Activated CD4-positive, alpha-beta T cell treated with anti-CD3 and anti-CD28 coated beads, Interleukin-2, amount 10 ng/mL, durations not matched to agents 7 days and 5 days (primary cell): ENCODE data around the gene CRABP2. TPM values are rescaled to one million over a fixed set of nuclear protein-coding genes. Genes with fewer than 3 reads are reported as not detected.

Source experiments
- CTCF ChIA-PET: fragments of 350-600 bp; sonication (Branson Sonifier 250); formaldehyde crosslinking; loops from one replicate; lab custom pipeline; 2021; ENCODE audit warnings: antibody characterized with exemption; lab: Charles Lee
- POLR2A ChIA-PET: fragments of 350-600 bp; sonication (Branson Sonifier 250); formaldehyde crosslinking; loops from one replicate; lab custom pipeline; 2021; ENCODE audit warnings: antibody characterized with exemption; lab: Charles Lee
- DNase-seq: peaks from one replicate; pipeline ENCODE4 v3.0.0-alpha.2; 2020
- H3K27ac Mint-ChIP-seq: one replicate; pipeline ENCODE4 v1.8.0; 2021; ENCODE audit warnings: mild to moderate bottlenecking, moderate library complexity, mixed read lengths
- H3K27me3 Mint-ChIP-seq: one replicate; pipeline ENCODE4 v1.8.0; 2021; ENCODE audit warnings: mixed read lengths
- H3K36me3 Mint-ChIP-seq: one replicate; pipeline ENCODE4 v1.8.0; 2021; ENCODE audit warnings: low read depth, mixed read lengths
- H3K4me1 Mint-ChIP-seq: one replicate; pipeline ENCODE4 v1.8.0; 2021; ENCODE audit warnings: mixed read lengths
- H3K4me3 Mint-ChIP-seq: one replicate; pipeline ENCODE4 v1.8.0; 2021; ENCODE audit warnings: mild to moderate bottlenecking, moderate library complexity, mixed read lengths
- H3K9me3 Mint-ChIP-seq: one replicate; pipeline ENCODE4 v1.8.0; 2021; ENCODE audit warnings: mixed read lengths
- total RNA-seq, 2 experiments: library from RNA; stranded (reverse); gene quantifications; one replicate each; pipeline ENCODE4 v1.2.3, GENCODE V29; 2021

The CRABP2 gene
- total RNA-seq, 2 experiments from 2014 or later, result 0.77 to 1.1 TPM

DNA sequence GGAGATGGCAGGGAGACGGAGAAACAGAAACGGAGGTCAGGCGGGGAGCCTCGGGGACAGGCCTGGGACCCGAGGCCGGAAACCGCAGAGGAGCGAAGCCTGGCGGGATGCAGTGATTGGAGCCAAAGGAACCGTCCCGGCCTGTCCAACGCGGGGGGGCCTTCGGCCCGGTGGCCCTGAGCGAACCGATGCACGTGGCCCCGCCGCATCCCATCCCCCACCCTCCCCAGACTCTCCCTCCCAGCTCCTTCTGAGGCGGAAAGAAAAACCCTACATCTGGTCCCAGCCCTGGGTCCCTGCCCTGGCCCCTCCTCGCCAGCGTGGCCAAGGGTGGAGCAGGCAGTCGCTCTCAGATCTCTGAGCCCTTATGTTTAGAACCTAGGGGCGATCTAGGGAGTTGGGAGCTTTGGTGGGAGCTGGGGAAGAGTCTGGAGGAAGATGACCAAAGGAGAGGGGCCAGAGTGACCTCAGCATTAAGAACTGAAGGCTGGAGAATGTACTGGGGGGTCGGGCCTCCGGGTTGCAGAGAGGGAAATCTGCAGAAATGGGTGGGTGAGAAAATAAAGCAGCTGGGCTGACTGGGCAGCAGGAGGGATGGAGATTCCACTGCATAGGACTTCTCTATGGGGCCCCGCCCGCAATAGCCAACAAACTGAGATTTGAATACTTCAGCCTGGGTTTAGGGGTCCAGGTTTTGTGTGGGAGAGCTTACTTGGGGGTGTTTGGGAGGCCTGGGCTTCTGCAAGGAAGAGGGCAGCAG is 1.5 kb upstream of the CRABP2 start:
- no peaks in the 10 kb centered on the region for H3K9me3 Mint-ChIP-seq
- H3K27me3 Mint-ChIP-seq, result peaks cover 38% of the 10 kb centered on the region
- H3K4me1 Mint-ChIP-seq, result peaks cover 25% of the 10 kb centered on the region
- peaks cover 5% of the 10 kb centered on the region for H3K36me3 Mint-ChIP-seq
- no peak for DNase-seq
- peak overlapping the region; percentile 71 for H3K4me3 Mint-ChIP-seq
- CTCF ChIA-PET, result interaction anchor here (0.6 to 6.7 kb wide), 19 partner anchors 9 to 288 kb away, joined by 3 to 63 read pairs (median 4); partner anchors contain the start of genes INSRR and NTRK1
- no peak overlapping the region for H3K27ac Mint-ChIP-seq
- POLR2A ChIA-PET, result interaction anchor here (0.7 kb wide), 1 partner anchor 106 kb away, joined by 5 read pairs; no protein-coding TSS in a partner anchor

- CTCF ChIA-PET, result interaction anchor here (0.6 to 6.7 kb wide), 24 partner anchors 8 to 320 kb away, joined by 3 to 63 read pairs (median 3); partner anchors contain the start of genes INSRR and NTRK1
- peak; percentile 65 for DNase-seq
- Mint-ChIP-seq H3K4me1 (peaks cover 25% of the 10 kb centered on the region), H3K27me3 (peaks cover 38% of the 10 kb centered on the region), H3K4me3 (peak overlapping the region; percentile 71), H3K36me3 (peaks cover 5% of the 10 kb centered on the region), H3K9me3 (no peaks in the 10 kb centered on the region), H3K27ac (no peak overlapping the region)
- POLR2A ChIA-PET, result interaction anchor here (0.7 kb wide), 1 partner anchor 107 kb away, joined by 5 read pairs; no protein-coding TSS in a partner anchor
Observed at GRCh38 chr1:156705918-156706656, 704 bp upstream of the CRABP2 start.

- no peak for DNase-seq
- ChIA-PET POLR2A (no interaction called here), CTCF (interaction anchor here (1.0 to 6.7 kb wide), 5 partner anchors 11 to 155 kb away, joined by 3 to 63 read pairs (median 21); partner anchors contain the start of genes INSRR and NTRK1)
- Mint-ChIP-seq H3K27ac (no peak overlapping the region), H3K4me3 (no peak overlapping the region), H3K36me3 (peaks cover 5% of the 10 kb centered on the region), H3K4me1 (peaks cover 25% of the 10 kb centered on the region), H3K9me3 (no peaks in the 10 kb centered on the region), H3K27me3 (peaks cover 38% of the 10 kb centered on the region)
Observed at GRCh38 chr1:156704930-156705320, 458 bp downstream of the CRABP2 start.

DNA sequence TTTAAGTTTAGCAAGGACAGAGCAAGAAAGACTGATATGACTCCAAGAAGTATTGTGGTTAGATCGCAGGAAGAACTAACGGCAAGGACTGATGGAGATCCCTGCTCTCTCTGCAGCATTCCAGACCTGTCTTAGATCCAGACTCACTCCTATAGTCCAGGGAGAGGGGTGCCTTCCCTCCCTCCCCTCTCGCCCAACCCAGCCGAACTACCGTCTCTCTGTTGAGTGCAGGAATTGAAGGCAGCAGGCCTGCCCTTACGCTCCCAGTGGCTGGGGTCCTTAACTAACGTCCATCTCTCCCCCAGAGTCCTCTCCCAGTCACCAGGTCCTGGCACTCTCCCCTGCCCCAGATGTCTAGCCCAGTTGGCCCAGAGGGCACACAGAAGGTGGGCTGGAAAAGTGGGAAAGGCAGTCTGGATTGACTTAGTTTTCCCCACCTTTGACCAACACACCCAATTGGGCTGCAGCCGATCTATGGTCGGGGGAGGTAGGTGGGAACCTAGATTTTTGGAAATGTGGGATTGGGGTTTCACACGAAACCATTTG is 1.1 kb downstream of the CRABP2 start:
- Mint-ChIP-seq H3K4me1 (peaks cover 25% of the 10 kb centered on the region), H3K4me3 (no peak overlapping the region), H3K36me3 (peaks cover 5% of the 10 kb centered on the region), H3K9me3 (no peaks in the 10 kb centered on the region), H3K27ac (peak overlapping the region; percentile 36), H3K27me3 (peaks cover 40% of the 10 kb centered on the region)
- no peak for DNase-seq
- ChIA-PET CTCF (interaction anchor here (1.0 to 6.7 kb wide), 7 partner anchors 7 to 22 kb away, joined by 3 to 63 read pairs (median 5); no protein-coding TSS in a partner anchor), POLR2A (no interaction called here)

DNA sequence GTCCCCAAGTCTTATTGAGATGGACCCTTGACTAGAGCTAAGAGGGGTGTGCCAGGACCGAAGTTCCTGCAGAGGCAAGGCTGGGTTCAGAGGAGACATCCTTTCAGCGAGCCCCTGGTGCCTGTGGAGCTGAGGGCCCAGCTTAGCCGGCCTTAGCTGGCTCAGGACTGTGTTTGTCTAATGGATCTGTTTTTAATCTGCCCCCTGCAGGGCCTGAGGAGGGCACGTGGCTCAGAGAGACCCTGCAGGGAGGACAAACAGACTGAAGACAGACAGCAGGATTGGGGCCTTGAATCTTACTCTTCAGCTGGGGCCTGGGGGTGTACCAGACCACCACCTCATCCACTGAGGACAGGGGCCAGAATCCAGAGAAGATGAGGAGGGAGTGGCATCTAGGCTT is 1.6 kb downstream of the CRABP2 start:
- H3K4me3 Mint-ChIP-seq, result no peak overlapping the region
- DNase-seq, result no peak
- peaks cover 5% of the 10 kb centered on the region for H3K36me3 Mint-ChIP-seq
- CTCF ChIA-PET, result interaction anchor here (0.6 to 6.7 kb wide), 8 partner anchors 8 to 170 kb away, joined by 3 to 56 read pairs (median 3); no protein-coding TSS in a partner anchor
- POLR2A ChIA-PET, result no interaction called here
- no peak overlapping the region for H3K27ac Mint-ChIP-seq
- peaks cover 25% of the 10 kb centered on the region for H3K4me1 Mint-ChIP-seq
- H3K9me3 Mint-ChIP-seq, result no peaks in the 10 kb centered on the region
- peaks cover 40% of the 10 kb centered on the region for H3K27me3 Mint-ChIP-seq

GRCh38 chr1:156703336-156703735 is 2.0 kb downstream of the CRABP2 start:
- Mint-ChIP-seq H3K27ac (no peak overlapping the region), H3K4me3 (no peak overlapping the region), H3K36me3 (peaks cover 5% of the 10 kb centered on the region), H3K4me1 (peaks cover 25% of the 10 kb centered on the region), H3K27me3 (peaks cover 40% of the 10 kb centered on the region), H3K9me3 (no peaks in the 10 kb centered on the region)
- no peak for DNase-seq
- POLR2A ChIA-PET, result no interaction called here
- CTCF ChIA-PET, result interaction anchor here (0.6 to 6.7 kb wide), 9 partner anchors 8 to 171 kb away, joined by 3 to 56 read pairs (median 3); no protein-coding TSS in a partner anchor

DNA sequence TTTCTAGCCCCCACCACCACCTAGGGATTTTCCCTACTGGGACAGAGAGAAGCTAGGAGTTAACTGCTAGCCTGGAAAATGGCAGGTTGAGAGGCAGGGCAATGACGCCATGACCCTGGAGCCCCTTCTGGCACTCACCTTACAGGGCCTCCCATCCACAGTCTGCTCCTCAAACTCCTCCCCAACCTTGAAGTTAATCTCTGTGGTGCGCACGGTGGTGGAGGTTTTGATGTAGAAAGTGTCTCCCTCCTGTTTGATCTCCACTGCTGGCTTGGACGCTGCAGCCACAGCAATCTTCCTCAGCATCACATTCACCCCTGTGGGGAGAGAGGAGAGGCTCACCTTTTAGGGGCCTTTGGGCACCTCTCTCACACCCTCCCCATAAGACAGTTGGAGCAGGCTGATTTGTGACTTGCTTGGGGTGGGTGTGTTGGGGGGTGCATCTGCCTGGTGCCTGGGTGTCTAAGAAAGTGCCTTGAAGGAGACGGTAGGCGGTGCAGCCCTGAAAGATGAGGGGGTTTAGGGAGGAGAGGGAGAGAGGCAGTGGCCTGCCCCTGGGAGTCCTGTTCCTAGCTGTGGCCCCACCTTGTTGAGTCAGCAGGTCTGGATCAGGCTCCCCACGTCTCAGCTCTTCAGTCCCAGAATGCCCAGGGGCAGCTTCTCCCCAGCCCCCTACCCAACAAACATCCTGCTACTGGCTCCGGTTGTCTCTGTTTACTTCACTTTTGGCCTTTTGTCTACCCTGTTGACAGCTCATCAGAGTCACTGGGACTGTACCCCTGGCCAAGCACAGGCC is 4.4 kb downstream of the CRABP2 start:
- Mint-ChIP-seq H3K36me3 (peaks cover 5% of the 10 kb centered on the region), H3K4me1 (peaks cover 11% of the 10 kb centered on the region), H3K4me3 (no peak overlapping the region), H3K27ac (no peak overlapping the region), H3K9me3 (no peaks in the 10 kb centered on the region), H3K27me3 (peaks cover 33% of the 10 kb centered on the region)
- DNase-seq, result no peak
- ChIA-PET CTCF (interaction anchor here (1.0 to 3.0 kb wide), 7 partner anchors 10 to 40 kb away, joined by 3 to 20 read pairs (median 4); no protein-coding TSS in a partner anchor), POLR2A (no interaction called here)

DNA sequence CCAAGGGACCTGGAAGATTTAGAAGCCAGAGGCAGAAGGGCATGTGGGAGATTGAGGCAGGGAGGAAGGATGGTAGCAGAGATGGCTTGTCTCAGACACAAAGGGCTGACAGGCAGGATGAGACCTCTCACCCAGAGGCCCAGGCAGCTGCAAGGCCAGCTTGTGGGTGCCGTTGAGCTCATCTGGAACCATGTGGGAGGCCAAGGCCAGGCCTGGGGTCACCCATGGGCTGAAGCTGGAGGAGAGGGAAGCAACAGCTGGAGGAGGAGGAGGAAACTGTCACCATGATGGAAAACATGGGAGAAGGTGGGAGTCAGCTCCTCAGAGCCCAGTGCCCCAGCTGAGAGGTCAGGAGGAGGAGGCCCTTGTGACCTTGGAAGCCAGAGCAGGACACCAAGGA is 6.4 kb downstream of the CRABP2 start:
- no peak overlapping the region for H3K4me3 Mint-ChIP-seq
- ChIA-PET CTCF (interaction anchor here (0.8 to 1.7 kb wide), 3 partner anchors 9 to 27 kb away, joined by 3 to 6 read pairs (median 6); no protein-coding TSS in a partner anchor), POLR2A (no interaction called here)
- no peaks in the 10 kb centered on the region for H3K9me3 Mint-ChIP-seq
- H3K36me3 Mint-ChIP-seq, result no peaks in the 10 kb centered on the region
- no peak overlapping the region for H3K27ac Mint-ChIP-seq
- peaks cover 24% of the 10 kb centered on the region for H3K27me3 Mint-ChIP-seq
- DNase-seq, result no peak
- no peaks in the 10 kb centered on the region for H3K4me1 Mint-ChIP-seq

DNA sequence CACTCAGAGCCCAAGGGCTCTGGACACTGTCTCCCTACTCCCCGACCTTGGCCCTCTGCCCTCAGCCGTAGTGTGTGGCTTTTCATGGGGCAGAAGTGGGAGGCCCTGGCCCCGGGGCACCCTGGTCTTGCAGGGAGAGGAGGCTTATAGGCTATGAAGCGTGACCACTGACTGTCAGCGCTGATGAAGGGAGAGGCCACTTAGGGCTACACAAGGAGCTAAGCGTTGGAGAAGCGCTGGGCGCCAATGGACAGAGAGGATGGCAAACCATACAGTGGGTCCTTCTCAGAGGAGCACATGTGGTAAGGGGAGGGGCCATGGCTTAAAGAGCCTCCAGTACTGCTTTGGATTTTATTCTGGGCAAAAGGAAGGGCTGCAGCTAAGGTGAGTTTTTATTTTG is 7.9 kb downstream of the CRABP2 start:
- Mint-ChIP-seq H3K9me3 (no peaks in the 10 kb centered on the region), H3K27me3 (peaks cover 28% of the 10 kb centered on the region), H3K4me3 (no peak overlapping the region), H3K27ac (no peak overlapping the region), H3K4me1 (peaks cover 9% of the 10 kb centered on the region), H3K36me3 (no peaks in the 10 kb centered on the region)
- ChIA-PET POLR2A (no interaction called here), CTCF (interaction anchor here (0.7 to 1.7 kb wide), 5 partner anchors 8 to 197 kb away, joined by 3 to 6 read pairs (median 3); partner anchors contain the start of gene CRABP2)
- DNase-seq, result no peak

DNA sequence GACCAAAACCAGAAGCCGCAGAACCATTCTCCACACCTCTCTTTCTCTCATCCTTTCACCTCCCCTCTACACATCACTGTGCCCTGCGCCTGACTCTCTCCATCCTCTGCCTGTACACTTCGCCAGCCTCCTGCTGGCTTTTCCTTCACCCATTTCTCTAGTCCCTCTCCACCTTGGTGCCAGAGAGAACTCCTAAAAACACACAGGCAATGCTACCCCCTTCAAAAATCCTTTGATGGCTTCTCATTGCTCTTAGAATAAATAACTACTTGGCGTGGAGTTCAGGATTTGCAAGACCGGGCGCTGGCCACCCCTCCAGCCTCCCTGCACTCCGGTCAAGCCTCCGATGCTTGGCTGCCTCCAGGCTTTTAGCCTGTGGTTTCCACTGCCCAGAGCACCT is 8.6 kb downstream of the CRABP2 start:
- CTCF ChIA-PET, result interaction anchor here (1.4 to 3.8 kb wide), 2 partner anchors 10 to 29 kb away, joined by 3 to 13 read pairs; partner anchors contain the start of gene CRABP2
- Mint-ChIP-seq H3K9me3 (no peaks in the 10 kb centered on the region), H3K4me1 (peaks cover 17% of the 10 kb centered on the region), H3K36me3 (no peaks in the 10 kb centered on the region), H3K4me3 (no peak overlapping the region), H3K27ac (no peak overlapping the region), H3K27me3 (peaks cover 35% of the 10 kb centered on the region)
- no peak for DNase-seq
- POLR2A ChIA-PET, result no interaction called here

DNA sequence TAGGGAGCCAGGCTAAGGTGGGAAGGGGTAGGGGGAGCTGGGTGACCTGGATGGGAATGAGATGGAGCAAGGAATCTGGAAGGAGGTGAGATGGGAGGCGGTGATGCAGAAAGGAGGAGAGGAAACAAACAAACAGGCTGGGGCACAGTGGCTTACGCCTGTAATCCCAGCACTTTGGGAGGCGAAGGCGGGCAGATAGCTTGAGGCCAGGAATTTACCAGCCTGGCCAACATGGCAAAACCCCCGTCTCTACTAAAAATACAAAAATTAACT is 10.8 kb downstream of the CRABP2 start:
- H3K36me3 Mint-ChIP-seq, result no peaks in the 10 kb centered on the region
- H3K27me3 Mint-ChIP-seq, result peaks cover 55% of the 10 kb centered on the region

More for the DNA sequence above, 10.8 kb downstream of the CRABP2 start:
- Mint-ChIP-seq H3K4me1 (peaks cover 21% of the 10 kb centered on the region), H3K27ac (no peak overlapping the region), H3K9me3 (no peaks in the 10 kb centered on the region), H3K4me3 (no peak overlapping the region)
- POLR2A ChIA-PET, result no interaction called here
- no peak for DNase-seq
- CTCF ChIA-PET, result interaction anchor here (0.6 to 3.8 kb wide), 4 partner anchors 12 to 159 kb away, joined by 3 to 13 read pairs (median 6); partner anchors contain the start of gene CRABP2
